ENCODE results near the gene TAMM41. TPM values are rescaled to one million over a fixed set of nuclear protein-coding genes. Genes with fewer than 3 reads are reported as not detected.
"Not testable (repeated sequence)": the region's sequence is repeated elsewhere in the genome, so short reads cannot be mapped to it uniquely, and the experiment has no call there.

TAMM41 gene
- total RNA-seq, 6 donors from 2014 or later, result 13.2 to 38.8 (median 14.9) TPM

DNA sequence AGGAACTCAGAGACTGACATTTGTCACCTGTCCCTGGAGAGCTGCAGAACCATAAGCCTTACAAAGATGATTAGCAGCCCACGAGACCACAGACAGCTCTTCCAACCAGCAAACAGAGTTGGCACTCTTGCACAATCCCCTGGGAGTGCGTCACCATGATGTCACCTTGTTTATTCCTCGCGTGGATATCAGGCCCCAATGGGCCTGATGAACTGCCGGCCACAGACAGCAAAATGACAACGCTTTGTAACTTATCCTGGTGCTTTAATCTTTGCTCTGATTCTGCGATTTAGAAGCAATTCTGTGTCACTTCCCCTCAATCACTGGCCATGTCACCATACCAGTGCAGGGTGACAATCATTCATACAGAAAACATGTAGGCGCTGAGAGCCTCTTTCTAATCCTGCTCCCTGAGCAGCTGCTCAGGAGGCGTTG is 89.2 kb downstream of the TAMM41 start:
- no peaks in the 10 kb centered on the region for H3K9me3 ChIP-seq
- 69 to 73% methylated on average over 8 to 9 of the region's 9 CpGs for WGBS, 2 donors
- no peak for DNase-seq
- H3K27ac ChIP-seq, result no peak overlapping the region
- no peaks in the 10 kb centered on the region for H3K27me3 ChIP-seq
- no peak for ATAC-seq (ENCODE audit: low FRiP score in 2 of 2)
- H3K4me1 ChIP-seq, result no peaks in the 10 kb centered on the region
- H3K4me3 ChIP-seq, result no peak overlapping the region
- TF ChIP-seq EP300 (IDR thresholded peaks at IDR 0.05) (no peak), POLR2AphosphoS5 (IDR thresholded peaks at IDR 0.05) (no peak), POLR2A (IDR thresholded peaks at IDR 0.05) (no peak)
- TF ChIP-seq, protein P1, sequence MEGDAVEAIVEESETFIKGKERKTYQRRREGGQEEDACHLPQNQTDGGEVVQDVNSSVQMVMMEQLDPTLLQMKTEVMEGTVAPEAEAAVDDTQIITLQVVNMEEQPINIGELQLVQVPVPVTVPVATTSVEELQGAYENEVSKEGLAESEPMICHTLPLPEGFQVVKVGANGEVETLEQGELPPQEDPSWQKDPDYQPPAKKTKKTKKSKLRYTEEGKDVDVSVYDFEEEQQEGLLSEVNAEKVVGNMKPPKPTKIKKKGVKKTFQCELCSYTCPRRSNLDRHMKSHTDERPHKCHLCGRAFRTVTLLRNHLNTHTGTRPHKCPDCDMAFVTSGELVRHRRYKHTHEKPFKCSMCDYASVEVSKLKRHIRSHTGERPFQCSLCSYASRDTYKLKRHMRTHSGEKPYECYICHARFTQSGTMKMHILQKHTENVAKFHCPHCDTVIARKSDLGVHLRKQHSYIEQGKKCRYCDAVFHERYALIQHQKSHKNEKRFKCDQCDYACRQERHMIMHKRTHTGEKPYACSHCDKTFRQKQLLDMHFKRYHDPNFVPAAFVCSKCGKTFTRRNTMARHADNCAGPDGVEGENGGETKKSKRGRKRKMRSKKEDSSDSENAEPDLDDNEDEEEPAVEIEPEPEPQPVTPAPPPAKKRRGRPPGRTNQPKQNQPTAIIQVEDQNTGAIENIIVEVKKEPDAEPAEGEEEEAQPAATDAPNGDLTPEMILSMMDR (IDR thresholded peaks at IDR 0.05), result no peak
- H3K36me3 ChIP-seq, result no peaks in the 10 kb centered on the region

DNA sequence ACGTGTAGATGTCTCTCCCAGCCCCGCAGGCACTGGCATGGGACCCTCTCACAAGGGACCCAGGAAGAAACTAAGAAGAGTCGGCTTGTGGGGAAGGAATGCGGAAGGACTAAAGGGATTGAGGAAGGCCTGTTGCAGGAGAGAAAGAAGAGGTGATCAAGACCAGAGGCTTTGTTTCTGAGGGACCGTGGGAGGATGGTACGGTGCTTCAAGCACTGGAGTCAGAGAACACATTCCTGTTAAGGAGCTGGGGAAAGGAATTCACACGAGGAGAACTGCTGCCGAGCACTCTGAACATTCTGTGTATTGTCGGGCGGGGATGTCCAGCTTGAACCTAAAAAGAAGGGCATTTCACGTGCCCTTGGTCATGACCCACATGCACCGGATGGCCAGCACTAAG is 91.4 kb downstream of the TAMM41 start:
- 81% methylated on average over 11 to 12 of the region's 12 CpGs for WGBS, 2 donors

DNA sequence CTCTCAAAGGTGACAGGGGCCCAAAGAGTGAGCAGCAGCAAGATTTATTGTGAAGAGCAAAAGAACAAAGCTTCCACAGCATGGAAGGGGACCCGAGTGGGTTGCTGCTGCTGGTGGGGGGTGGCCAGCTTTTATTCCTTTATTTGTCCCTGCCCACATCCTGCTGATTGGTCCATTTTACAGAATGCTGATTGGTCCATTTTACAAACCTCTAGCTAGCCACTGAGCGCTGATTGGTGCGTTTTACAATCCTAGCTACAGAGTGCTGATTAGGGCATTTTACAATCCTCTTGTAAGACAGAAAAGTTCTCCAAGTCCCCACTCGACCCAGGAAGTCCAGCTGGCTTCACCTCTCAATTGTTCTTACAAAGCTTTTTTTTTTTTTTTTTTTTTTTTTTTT is 94.4 kb downstream of the TAMM41 start:
- H3K9me3 ChIP-seq; H3K4me1 ChIP-seq; DNase-seq; H3K36me3 ChIP-seq; H3K27me3 ChIP-seq; ATAC-seq (ENCODE audit: low FRiP score in 2 of 2); H3K4me3 ChIP-seq; H3K27ac ChIP-seq: not testable (repeated sequence)
- 76 to 78% methylated on average over 4 of the region's 4 CpGs for WGBS, 2 donors

More for the DNA sequence above, 91.4 kb downstream of the TAMM41 start:
- no peaks in the 10 kb centered on the region for H3K36me3 ChIP-seq
- ATAC-seq (ENCODE audit: low FRiP score in 2 of 2), result no peak
- DNase-seq, result no peak
- H3K27ac ChIP-seq, result no peak overlapping the region
- no peaks in the 10 kb centered on the region for H3K4me1 ChIP-seq
- no peaks in the 10 kb centered on the region for H3K27me3 ChIP-seq
- no peak overlapping the region for H3K4me3 ChIP-seq
- TF ChIP-seq POLR2AphosphoS5 (IDR thresholded peaks at IDR 0.05), result no peak
- TF ChIP-seq POLR2A (IDR thresholded peaks at IDR 0.05), result no peak
- TF ChIP-seq, protein P1 (IDR thresholded peaks at IDR 0.05), result no peak
- TF ChIP-seq EP300 (IDR thresholded peaks at IDR 0.05), result no peak
- no peaks in the 10 kb centered on the region for H3K9me3 ChIP-seq

DNA sequence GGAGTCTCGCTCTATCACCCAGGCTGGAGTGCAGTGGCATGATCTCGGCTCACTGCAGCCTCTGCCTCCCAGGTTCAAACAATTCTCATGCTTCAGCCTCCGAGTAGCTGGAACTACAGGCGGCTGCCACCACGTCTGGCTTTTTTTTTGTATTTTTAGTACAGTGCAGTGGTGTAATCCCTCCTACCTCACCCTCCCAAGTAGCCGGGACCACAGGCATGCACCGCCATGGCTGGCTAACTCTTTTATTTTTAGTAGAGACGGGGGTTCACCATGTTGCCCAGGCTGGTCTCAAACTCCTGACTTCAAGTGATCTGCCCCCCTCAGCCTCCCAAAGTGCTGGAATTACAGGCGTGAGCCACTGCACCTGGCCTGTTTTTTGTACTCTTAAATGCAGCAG is 98.4 kb downstream of the TAMM41 start:
- not testable (repeated sequence) for DNase-seq; H3K27ac ChIP-seq; H3K27me3 ChIP-seq; H3K4me1 ChIP-seq; H3K9me3 ChIP-seq; H3K4me3 ChIP-seq; ATAC-seq (ENCODE audit: low FRiP score in 2 of 2); H3K36me3 ChIP-seq
- WGBS, 2 donors, result 81 to 84% methylated on average over 9 of the region's 9 CpGs

Small RNA genes lying within 50 kb of the gene (small RNA-seq; reads per million reads assigned to genes)
- 0 reads per million in 4 donors for gene CYCSP12

Other genes starting within 250 kb of the TAMM41 start
- 10 to 100 TPM; 46.5 to 93.6 (median 60.1) TPM for gene VGLL4, start 203.0 kb downstream of the TAMM41 start, total RNA-seq
- gene SYN2, start 157.5 kb upstream of the TAMM41 start, total RNA-seq, result 10 to 100 TPM in 1 of 6 donors, 1 to 10 TPM in 3, under 1 TPM in 2; 0.77 to 14.5 (median 1.4) TPM